GM18511 (cell line): ENCODE results near the gene CLDN1.

ENCODE experiments used
- ATAC-seq: cut with Tn5 transposase; IDR thresholded peaks from one replicate; pipeline ENCODE4 v1.9.1; 2021; ENCODE audit warnings: mild to moderate bottlenecking, moderate library complexity; ENCODE audit not compliant: unreplicated experiment

CLDN1 gene, protein sequence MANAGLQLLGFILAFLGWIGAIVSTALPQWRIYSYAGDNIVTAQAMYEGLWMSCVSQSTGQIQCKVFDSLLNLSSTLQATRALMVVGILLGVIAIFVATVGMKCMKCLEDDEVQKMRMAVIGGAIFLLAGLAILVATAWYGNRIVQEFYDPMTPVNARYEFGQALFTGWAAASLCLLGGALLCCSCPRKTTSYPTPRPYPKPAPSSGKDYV

GRCh38 chr3:190321789-190322603 lies at the start of gene CLDN1:
CLDN1 (minus strand) TSS chr3:190322446; CDS start chr3:190322206, 240 bp downstream.
- peak; percentile 92 for ATAC-seq

DNA sequence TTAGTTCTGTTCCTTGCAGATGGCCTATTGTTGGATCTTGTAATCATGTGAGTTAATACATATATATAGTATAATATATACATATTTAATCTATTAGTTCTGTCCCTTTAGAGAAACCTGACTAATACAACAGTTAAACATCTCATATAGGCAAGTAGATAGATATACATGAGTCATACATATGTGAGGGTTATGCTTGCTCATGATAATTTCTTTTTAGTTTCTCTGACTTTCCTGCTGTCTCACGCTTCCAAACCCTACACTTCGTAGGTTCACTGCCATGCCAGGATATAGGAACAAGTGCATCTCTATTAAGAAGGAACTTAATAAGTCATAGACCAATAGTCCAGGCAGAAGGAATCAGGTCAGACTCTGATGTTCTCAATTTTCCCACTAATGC lies 48.9 kb upstream of the CLDN1 start:
- ATAC-seq, result no peak

DNA sequence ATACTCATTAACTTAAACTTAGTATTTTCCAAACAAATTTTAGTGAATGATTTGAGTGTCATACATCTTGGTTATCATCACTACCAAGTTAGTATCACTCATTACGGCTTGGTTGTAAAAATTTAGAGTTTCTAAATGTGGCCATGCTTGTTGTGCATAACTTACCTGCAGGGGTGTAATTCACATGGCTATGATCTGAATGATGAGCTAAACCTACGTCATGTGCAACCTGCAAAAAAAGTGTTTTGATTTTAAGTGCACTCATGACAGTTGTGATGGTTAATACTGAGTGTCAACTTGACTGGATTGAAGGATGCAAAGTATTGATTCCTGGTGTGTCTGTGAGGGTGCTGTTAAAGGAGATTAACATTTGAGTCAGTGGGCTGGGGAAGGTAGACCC lies 48.1 kb upstream of the CLDN1 start:
- no peak for ATAC-seq

GRCh38 chr3:190369668-190370295 lies 47.5 kb upstream of the CLDN1 start:
- ATAC-seq, result no peak

DNA sequence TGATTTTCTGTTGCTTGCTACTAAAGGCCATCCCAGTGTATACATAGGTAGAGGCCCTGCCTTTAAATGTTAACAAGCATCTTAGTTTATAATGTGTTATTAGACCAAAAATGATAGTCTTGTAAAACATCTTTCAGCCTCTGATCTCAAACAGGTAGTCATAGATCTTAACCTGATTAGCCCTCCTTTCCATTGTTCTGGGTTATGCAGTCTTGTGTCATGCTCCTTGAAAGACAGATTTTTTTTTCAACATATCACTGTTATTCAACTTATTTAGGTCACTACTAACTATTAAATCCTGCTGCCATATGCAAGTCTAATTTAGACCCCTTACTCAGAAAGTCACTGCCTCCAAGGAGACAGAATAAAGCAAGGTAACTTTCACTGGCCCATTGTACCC lies 46.6 kb upstream of the CLDN1 start:
- ATAC-seq, result no peak

GRCh38 chr3:190366133-190366532 lies 43.9 kb upstream of the CLDN1 start:
- no peak for ATAC-seq

DNA sequence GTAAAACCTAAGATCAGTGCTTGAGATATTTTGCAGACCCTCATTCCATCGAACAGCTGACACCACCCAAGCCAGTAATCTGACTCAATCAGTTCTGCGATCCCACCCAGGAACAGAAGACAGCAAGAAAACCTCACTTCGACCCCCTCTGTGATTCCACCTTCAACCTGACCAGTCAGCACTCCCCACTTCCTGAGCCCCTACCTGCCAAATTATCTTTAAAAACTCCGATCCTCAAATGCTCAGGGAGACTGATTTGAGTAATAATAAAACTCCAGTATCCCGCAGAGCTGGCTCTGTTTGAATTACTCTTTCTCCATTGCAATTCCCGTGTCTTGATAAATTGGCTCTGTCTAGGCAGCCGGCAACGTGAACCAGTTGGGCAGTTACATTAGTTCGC lies 40.0 kb upstream of the CLDN1 start:
- ATAC-seq, result no peak

GRCh38 chr3:190361791-190362190 lies 39.5 kb upstream of the CLDN1 start:
- ATAC-seq, result no peak

- no peak for ATAC-seq
Observed at GRCh38 chr3:190360228-190360627, 38.0 kb upstream of the CLDN1 start.

GRCh38 chr3:190359813-190360212 lies 37.6 kb upstream of the CLDN1 start:
- no peak for ATAC-seq

GRCh38 chr3:190357468-190357867 lies 35.2 kb upstream of the CLDN1 start:
- no peak for ATAC-seq

DNA sequence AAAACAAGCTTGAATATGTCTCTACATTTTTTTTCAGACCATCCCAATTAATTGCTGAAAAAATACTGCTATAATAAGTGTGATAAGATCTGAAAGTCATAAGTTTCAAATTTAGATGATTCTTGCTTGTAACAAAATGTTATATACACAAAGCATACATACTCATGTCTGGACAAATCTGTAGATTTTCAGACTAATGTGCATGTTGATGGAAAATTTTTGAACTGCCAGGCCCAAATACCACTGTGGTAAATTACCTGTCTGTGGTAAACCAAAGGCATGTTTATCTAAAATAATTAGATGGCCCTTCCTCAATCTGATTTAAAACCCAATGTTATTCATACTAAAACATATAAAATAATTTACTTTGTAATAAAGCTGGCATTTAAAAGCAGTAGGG lies 34.0 kb upstream of the CLDN1 start:
- ATAC-seq, result no peak

GRCh38 chr3:190352861-190353457 lies 30.7 kb upstream of the CLDN1 start:
- no peak for ATAC-seq

DNA sequence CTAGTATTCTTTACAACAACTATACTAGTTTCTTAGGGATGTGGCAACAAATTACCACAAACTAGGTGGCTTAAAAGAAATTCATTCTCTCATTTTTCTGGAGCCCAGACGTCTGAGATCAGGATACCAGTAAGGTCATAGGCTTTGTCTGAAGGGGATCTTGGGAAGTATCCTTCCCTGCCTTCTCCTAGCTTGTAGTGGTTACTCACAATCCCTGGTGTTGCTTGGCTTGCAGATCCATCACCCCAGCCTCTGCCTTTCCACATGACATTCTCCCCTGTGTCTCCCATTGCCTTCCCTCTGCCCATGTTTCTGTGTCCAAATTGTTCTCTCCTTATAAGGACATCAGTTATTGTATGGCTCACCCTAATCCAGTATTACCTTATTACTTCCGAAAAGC lies 24.3 kb upstream of the CLDN1 start:
- no peak for ATAC-seq

- no peak for ATAC-seq
Observed at GRCh38 chr3:190345878-190346277, 23.6 kb upstream of the CLDN1 start.

GRCh38 chr3:190345027-190345821 lies 23.0 kb upstream of the CLDN1 start:
- no peak for ATAC-seq

DNA sequence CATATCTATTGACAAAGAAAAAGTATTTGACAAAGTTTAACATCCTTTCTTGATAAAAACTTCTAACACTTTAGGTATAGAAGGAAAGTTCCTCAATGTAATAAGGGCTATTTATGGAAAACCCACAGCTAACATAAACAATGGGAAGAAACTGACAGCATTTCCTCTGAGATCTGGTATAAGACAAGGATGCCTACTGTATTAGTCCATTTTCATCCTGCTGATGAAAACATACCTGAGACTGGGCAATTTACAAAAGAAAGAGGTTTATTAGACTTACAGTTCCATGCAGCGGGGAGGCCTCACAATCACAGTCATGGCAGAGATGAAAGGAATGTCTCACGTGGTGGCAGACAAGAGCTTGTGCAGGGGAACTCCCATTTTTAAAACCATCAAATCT lies 17.8 kb upstream of the CLDN1 start:
- no peak for ATAC-seq

GRCh38 chr3:190339130-190339529 lies 16.9 kb upstream of the CLDN1 start:
- peak; percentile 74 for ATAC-seq

- ATAC-seq, result no peak
Observed at GRCh38 chr3:190338717-190339116, 16.5 kb upstream of the CLDN1 start.

- no peak for ATAC-seq
Observed at GRCh38 chr3:190337301-190337700, 15.1 kb upstream of the CLDN1 start.
